Measurements from ENCODE around the gene ATP2B2. TPM values are rescaled to one million over a fixed set of nuclear protein-coding genes. Genes with fewer than 3 reads are reported as not detected.

The ATP2B2 gene
- total RNA-seq, 1 donor from 2014 or later = 0.13 TPM

DNA sequence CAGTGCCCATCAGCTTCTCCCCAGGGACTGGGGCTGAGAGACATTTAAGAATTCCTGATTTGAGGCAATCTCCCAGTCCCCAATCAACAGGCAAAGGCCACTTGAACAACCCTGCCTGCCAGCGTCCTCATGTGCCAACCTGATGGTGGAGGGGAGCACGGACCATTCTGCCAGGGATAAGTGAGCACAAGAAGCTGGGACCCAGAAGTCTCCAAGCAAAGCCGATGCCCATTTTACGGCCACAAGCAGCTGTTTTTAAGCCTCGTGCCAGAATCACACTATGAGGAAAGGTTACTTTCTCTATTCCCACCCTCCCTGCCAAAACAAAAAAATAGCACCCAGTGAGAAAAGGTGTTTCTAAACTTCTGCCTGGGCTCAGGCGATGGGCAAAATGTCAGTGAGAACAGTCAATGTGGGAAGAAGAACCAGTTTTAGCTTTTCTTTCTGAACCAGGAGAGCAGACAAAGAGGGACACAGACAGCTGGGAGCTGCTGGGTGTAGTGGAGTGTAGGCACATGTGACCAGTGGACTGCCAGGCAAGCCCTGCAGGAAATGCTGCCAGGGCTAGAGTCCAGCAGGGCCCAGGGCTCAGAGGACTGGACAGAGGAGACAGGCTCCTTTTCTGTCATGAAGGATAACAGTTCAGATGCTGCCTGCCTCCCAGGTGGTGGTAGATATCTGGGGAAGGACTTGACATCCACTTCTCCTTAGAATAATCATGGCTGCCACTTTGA is 57.7 kb downstream of the ATP2B2 start:
- H3K4me3 Mint-ChIP-seq (ENCODE audit: unreplicated experiment) = no peak overlapping the region
- H3K27me3 Mint-ChIP-seq (ENCODE audit: unreplicated experiment) = peaks cover 8% of the 10 kb centered on the region
- TF ChIP-seq, protein P1, sequence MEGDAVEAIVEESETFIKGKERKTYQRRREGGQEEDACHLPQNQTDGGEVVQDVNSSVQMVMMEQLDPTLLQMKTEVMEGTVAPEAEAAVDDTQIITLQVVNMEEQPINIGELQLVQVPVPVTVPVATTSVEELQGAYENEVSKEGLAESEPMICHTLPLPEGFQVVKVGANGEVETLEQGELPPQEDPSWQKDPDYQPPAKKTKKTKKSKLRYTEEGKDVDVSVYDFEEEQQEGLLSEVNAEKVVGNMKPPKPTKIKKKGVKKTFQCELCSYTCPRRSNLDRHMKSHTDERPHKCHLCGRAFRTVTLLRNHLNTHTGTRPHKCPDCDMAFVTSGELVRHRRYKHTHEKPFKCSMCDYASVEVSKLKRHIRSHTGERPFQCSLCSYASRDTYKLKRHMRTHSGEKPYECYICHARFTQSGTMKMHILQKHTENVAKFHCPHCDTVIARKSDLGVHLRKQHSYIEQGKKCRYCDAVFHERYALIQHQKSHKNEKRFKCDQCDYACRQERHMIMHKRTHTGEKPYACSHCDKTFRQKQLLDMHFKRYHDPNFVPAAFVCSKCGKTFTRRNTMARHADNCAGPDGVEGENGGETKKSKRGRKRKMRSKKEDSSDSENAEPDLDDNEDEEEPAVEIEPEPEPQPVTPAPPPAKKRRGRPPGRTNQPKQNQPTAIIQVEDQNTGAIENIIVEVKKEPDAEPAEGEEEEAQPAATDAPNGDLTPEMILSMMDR (IDR thresholded peaks at IDR 0.05) = no peak
- H3K36me3 Mint-ChIP-seq (ENCODE audit: unreplicated experiment) = no peaks in the 10 kb centered on the region
- peaks cover 8% of the 10 kb centered on the region for H3K4me1 Mint-ChIP-seq (ENCODE audit: unreplicated experiment)
- no peaks in the 10 kb centered on the region for H3K9me3 Mint-ChIP-seq (ENCODE audit: unreplicated experiment)
- no peak overlapping the region for H3K27ac Mint-ChIP-seq (ENCODE audit: unreplicated experiment)
- no peak for DNase-seq (ENCODE audit: extremely low spot score, unreplicated experiment)

DNA sequence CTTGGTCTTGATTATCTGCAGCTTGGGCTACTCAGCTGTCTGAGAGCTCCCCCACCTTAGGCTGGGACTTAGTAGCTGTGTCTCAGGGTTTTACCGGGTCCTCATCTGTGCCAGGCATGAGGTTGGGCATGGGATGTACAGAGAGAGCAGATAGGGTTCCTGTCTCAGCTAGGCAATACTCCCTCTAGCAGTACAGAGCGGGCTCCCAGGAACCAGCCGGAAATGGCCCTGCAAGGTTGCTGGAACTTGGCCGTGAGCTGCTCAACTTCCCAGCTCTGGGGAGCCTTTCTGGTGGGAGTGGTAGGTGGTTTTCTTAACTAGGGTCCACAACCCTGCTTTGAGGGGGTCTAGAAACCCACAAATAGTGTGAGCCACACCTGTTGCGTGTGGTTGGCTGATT is 58.3 kb downstream of the ATP2B2 start:
- Mint-ChIP-seq H3K27ac (ENCODE audit: unreplicated experiment) (no peak overlapping the region), H3K9me3 (ENCODE audit: unreplicated experiment) (no peaks in the 10 kb centered on the region), H3K36me3 (ENCODE audit: unreplicated experiment) (no peaks in the 10 kb centered on the region), H3K27me3 (ENCODE audit: unreplicated experiment) (peaks cover 3% of the 10 kb centered on the region), H3K4me3 (ENCODE audit: unreplicated experiment) (no peak overlapping the region), H3K4me1 (ENCODE audit: unreplicated experiment) (peaks cover 8% of the 10 kb centered on the region)
- no peak for DNase-seq (ENCODE audit: extremely low spot score, unreplicated experiment)
- TF ChIP-seq, protein P1 (IDR thresholded peaks at IDR 0.05) = no peak

DNA sequence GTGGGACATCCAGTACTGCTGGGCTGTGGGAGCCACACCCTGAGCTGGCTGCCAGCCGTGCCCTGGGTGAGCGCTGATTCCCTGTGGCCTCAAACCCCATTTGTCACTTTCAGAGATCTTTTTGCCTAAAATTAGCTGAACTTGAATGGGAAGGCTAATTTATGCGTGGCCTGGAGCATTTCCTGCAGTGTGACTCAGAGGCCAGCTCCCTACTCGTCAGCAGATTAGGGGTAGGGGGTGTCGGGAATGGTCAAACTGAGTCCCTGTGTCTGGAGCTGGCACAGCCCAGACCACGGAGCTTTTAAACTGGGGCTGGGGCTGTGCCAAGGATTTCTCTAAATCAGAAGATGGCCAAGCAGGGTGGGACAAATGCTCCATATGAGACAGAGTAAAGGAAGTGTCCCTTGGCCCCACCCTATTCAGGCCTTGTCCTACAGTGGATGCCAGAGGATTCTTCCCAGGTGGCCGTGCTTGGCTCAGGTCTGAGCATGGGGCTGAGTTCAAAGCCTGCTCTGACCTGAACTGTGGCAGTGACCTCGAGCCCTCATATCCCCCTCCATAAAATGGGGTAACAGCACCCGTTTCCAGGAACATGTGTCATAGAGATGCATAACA is 59.7 kb downstream of the ATP2B2 start:
- TF ChIP-seq, protein P1 (IDR thresholded peaks at IDR 0.05) = no peak
- DNase-seq (ENCODE audit: extremely low spot score, unreplicated experiment) = no peak
- Mint-ChIP-seq H3K4me1 (ENCODE audit: unreplicated experiment) (peaks cover 8% of the 10 kb centered on the region), H3K27me3 (ENCODE audit: unreplicated experiment) (no peaks in the 10 kb centered on the region), H3K36me3 (ENCODE audit: unreplicated experiment) (no peaks in the 10 kb centered on the region), H3K4me3 (ENCODE audit: unreplicated experiment) (no peak overlapping the region), H3K9me3 (ENCODE audit: unreplicated experiment) (no peaks in the 10 kb centered on the region), H3K27ac (ENCODE audit: unreplicated experiment) (no peak overlapping the region)

DNA sequence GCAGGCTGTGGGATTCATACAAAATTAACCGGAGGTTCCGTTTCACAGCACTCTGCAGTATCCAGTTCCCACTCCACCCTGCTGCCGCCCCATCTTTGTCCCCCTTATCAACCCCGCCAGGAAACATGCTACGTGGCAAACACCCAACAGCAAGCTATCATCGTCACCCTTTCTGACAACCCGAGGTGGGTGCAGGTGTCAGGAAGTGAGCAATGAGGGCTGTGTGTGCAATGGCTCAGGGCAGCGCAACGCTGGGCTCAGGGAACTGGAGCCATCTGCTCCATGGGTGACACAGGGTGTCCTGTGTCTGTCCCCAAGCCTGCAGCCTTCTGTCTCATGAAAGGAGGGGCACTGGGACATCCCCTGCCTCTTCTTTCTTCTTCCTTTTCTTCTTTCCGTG is 60.9 kb downstream of the ATP2B2 start:
- no peak overlapping the region for H3K4me3 Mint-ChIP-seq (ENCODE audit: unreplicated experiment)
- H3K4me1 Mint-ChIP-seq (ENCODE audit: unreplicated experiment) = peaks cover 8% of the 10 kb centered on the region
- no peaks in the 10 kb centered on the region for H3K9me3 Mint-ChIP-seq (ENCODE audit: unreplicated experiment)
- no peak overlapping the region for H3K27ac Mint-ChIP-seq (ENCODE audit: unreplicated experiment)
- no peak for DNase-seq (ENCODE audit: extremely low spot score, unreplicated experiment)
- TF ChIP-seq, protein P1 (IDR thresholded peaks at IDR 0.05) = no peak
- no peaks in the 10 kb centered on the region for H3K36me3 Mint-ChIP-seq (ENCODE audit: unreplicated experiment)
- H3K27me3 Mint-ChIP-seq (ENCODE audit: unreplicated experiment) = no peaks in the 10 kb centered on the region

DNA sequence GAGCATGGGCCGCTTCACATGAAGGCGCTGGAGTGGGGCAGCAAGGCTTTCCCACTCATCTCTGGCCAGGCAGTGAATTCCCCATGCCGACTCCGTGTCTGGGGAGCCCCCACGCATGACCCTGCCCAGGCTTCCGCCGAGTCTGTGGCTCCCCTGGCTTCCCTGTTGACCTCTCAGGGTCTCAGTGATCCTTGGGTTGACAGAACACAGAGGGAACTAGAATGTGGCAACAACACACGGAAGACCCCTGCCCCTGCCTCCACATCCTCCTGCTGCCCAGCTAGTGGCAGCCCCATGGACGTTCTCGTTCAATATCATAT is 61.3 kb downstream of the ATP2B2 start:
- Mint-ChIP-seq H3K9me3 (ENCODE audit: unreplicated experiment) (no peaks in the 10 kb centered on the region), H3K36me3 (ENCODE audit: unreplicated experiment) (no peaks in the 10 kb centered on the region), H3K4me3 (ENCODE audit: unreplicated experiment) (no peak overlapping the region), H3K27me3 (ENCODE audit: unreplicated experiment) (no peaks in the 10 kb centered on the region), H3K4me1 (ENCODE audit: unreplicated experiment) (peaks cover 8% of the 10 kb centered on the region), H3K27ac (ENCODE audit: unreplicated experiment) (no peak overlapping the region)
- no peak for DNase-seq (ENCODE audit: extremely low spot score, unreplicated experiment)
- TF ChIP-seq, protein P1 (IDR thresholded peaks at IDR 0.05) = no peak
